ENCODE measurements around the gene NDUFS5.
"Not testable (repeated sequence)": the region's sequence is repeated elsewhere in the genome, so short reads cannot be mapped to it uniquely, and the experiment has no call there.

Gene NDUFS5

DNA sequence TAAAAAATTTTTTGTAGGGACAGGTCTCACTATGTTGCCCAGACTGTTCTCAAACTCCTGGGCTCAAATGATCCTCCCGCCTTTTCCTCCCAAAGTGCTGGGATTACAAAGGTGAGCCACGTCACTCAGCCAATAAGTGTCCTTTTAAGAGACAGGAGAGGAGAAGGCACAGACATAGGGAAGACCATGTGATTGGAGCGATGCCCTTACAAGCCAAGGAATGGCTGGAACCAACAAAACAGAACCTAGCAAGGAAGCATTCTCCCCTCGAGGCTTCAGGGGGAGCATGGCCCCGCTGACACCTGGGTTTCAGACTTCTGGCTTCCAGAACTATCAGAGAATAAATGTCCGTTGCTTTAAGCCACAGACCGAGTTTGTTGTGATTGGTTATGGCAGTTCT, 37.0 kb downstream of the NDUFS5 start:
- Histone ChIP-seq H3K9me2 (replicated peaks; ENCODE audit: control insufficient read depth, low read length) (no peaks in the 10 kb centered on the region), H3K9me3 (ENCODE audit: control insufficient read depth, insufficient read depth, low read length) (no peaks in the 10 kb centered on the region), H3K27ac (ENCODE audit: low read depth, low read length) (peak overlapping the region; percentile 38; the same call in 1 of the 2 replicates), H3K79me2 (ENCODE audit: control insufficient read depth, low read length) (no peaks in the 10 kb centered on the region), H3K36me3 (ENCODE audit: control insufficient read depth, low read length) (no peaks in the 10 kb centered on the region), H3K4me1 (ENCODE audit: control insufficient read depth, low read length) (peaks cover 20% of the 10 kb centered on the region), H3K27me3 (ENCODE audit: control insufficient read depth, low read length) (no peaks in the 10 kb centered on the region), H3K4me2 (ENCODE audit: low read length) (peak overlapping the region; percentile 51), H4K20me1 (ENCODE audit: control insufficient read depth, insufficient read depth, low read depth, low read length) (no peaks in the 10 kb centered on the region), H3K4me3 (ENCODE audit: low read length) (no peak overlapping the region), H3F3A (ENCODE audit: control insufficient read depth, insufficient read depth) (peaks cover 7% of the 10 kb centered on the region)
- TF ChIP-seq, protein P1, sequence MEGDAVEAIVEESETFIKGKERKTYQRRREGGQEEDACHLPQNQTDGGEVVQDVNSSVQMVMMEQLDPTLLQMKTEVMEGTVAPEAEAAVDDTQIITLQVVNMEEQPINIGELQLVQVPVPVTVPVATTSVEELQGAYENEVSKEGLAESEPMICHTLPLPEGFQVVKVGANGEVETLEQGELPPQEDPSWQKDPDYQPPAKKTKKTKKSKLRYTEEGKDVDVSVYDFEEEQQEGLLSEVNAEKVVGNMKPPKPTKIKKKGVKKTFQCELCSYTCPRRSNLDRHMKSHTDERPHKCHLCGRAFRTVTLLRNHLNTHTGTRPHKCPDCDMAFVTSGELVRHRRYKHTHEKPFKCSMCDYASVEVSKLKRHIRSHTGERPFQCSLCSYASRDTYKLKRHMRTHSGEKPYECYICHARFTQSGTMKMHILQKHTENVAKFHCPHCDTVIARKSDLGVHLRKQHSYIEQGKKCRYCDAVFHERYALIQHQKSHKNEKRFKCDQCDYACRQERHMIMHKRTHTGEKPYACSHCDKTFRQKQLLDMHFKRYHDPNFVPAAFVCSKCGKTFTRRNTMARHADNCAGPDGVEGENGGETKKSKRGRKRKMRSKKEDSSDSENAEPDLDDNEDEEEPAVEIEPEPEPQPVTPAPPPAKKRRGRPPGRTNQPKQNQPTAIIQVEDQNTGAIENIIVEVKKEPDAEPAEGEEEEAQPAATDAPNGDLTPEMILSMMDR (IDR thresholded peaks at IDR 0.05; ENCODE audit: low read depth, low read length, poor library complexity, severe bottlenecking), result no peak
- TF ChIP-seq EZH2phosphoT487 (IDR thresholded peaks at IDR 0.05; ENCODE audit: borderline replicate concordance, low read length), result no peak

DNA sequence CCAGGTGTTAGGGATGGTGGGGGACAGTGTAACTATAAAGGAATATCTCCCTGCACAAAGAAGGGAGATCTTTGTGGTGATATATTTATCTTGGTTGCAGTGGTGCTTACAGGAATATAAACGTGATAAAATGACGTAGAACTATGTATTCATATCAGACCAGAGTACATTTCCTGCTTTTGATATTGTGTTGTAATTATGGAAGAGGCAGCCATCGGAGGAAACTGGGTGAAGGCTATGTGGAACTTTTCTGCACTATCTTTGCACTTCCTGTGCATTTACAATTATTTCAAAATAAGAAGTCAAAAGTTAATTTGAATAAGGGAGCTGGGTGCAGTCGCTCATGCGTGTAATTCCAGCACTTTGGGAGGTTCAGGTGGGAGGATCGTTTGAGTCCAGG, 37.6 kb downstream of the NDUFS5 start:
- no peaks in the 10 kb centered on the region for H3K9me3 ChIP-seq (ENCODE audit: control insufficient read depth, insufficient read depth, low read length)
- no peaks in the 10 kb centered on the region for H3K9me2 ChIP-seq (replicated peaks; ENCODE audit: control insufficient read depth, low read length)
- H3K27ac ChIP-seq (ENCODE audit: low read depth, low read length), result peak overlapping the region; percentile 38
- H3F3A ChIP-seq (ENCODE audit: control insufficient read depth, insufficient read depth), result peaks cover 7% of the 10 kb centered on the region
- H3K4me2 ChIP-seq (ENCODE audit: low read length), result peak overlapping the region; percentile 51
- H3K79me2 ChIP-seq (ENCODE audit: control insufficient read depth, low read length), result no peaks in the 10 kb centered on the region
- peak overlapping the region; percentile 37 for H3K4me3 ChIP-seq (ENCODE audit: low read length)
- TF ChIP-seq EZH2phosphoT487 (IDR thresholded peaks at IDR 0.05; ENCODE audit: borderline replicate concordance, low read length), result no peak
- TF ChIP-seq, protein P1 (IDR thresholded peaks at IDR 0.05; ENCODE audit: low read depth, low read length, poor library complexity, severe bottlenecking), result no peak
- no peaks in the 10 kb centered on the region for H4K20me1 ChIP-seq (ENCODE audit: control insufficient read depth, insufficient read depth, low read depth, low read length)
- H3K27me3 ChIP-seq (ENCODE audit: control insufficient read depth, low read length), result no peaks in the 10 kb centered on the region
- H3K4me1 ChIP-seq (ENCODE audit: control insufficient read depth, low read length), result peaks cover 20% of the 10 kb centered on the region
- no peaks in the 10 kb centered on the region for H3K36me3 ChIP-seq (ENCODE audit: control insufficient read depth, low read length)

DNA sequence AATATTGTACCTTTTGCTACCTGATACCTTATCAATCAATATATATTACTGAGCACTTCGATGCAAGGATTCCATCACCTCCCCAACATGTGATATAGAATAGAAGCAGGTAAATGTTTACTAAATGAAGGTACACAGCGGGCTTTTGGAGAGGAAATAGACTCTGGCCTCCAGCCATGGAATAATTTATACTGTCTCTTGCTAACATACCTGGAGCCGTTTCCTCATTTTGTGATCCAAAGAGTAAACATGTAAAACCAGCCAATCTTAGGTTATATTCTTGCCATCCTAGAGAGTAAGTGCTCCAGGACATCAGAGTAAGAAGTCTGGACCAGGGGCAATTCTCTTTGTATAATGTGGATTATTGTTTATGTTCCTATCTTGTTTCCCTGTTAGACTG, 39.4 kb downstream of the NDUFS5 start:
- peaks cover 20% of the 10 kb centered on the region for H3K4me1 ChIP-seq (ENCODE audit: control insufficient read depth, low read length)
- no peaks in the 10 kb centered on the region for H3K36me3 ChIP-seq (ENCODE audit: control insufficient read depth, low read length)
- no peaks in the 10 kb centered on the region for H3K27me3 ChIP-seq (ENCODE audit: control insufficient read depth, low read length)
- no peaks in the 10 kb centered on the region for H3K9me3 ChIP-seq (ENCODE audit: control insufficient read depth, insufficient read depth, low read length)
- H3F3A ChIP-seq (ENCODE audit: control insufficient read depth, insufficient read depth), result peaks cover 7% of the 10 kb centered on the region
- TF ChIP-seq, protein P1 (IDR thresholded peaks at IDR 0.05; ENCODE audit: low read depth, low read length, poor library complexity, severe bottlenecking), result no peak
- TF ChIP-seq EZH2phosphoT487 (IDR thresholded peaks at IDR 0.05; ENCODE audit: borderline replicate concordance, low read length), result no peak
- H3K27ac ChIP-seq (ENCODE audit: low read depth, low read length), result no peak overlapping the region
- H3K4me3 ChIP-seq (ENCODE audit: low read length), result no peak overlapping the region
- H3K79me2 ChIP-seq (ENCODE audit: control insufficient read depth, low read length), result no peaks in the 10 kb centered on the region
- H4K20me1 ChIP-seq (ENCODE audit: control insufficient read depth, insufficient read depth, low read depth, low read length), result no peaks in the 10 kb centered on the region
- H3K9me2 ChIP-seq (replicated peaks; ENCODE audit: control insufficient read depth, low read length), result no peaks in the 10 kb centered on the region
- H3K4me2 ChIP-seq (ENCODE audit: low read length), result no peak overlapping the region

DNA sequence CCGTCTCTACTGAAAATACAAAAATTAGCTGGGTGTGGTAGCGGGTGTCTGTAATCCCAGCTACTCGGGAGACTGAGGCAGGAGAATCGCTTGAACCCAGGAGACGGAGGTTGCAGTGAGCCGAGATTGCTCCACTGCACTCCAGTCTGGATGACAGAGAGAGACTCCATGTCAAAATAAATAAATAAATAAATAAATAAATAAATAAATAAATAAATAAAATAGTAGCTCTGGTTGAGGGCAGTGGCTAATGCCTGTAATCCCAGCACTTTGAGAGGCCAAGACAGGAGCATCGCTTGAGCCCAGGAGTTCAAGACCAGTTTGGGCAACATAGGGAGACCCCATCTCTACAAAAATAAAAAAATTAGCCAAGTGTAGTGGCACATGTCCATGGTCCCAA, 42.1 kb downstream of the NDUFS5 start:
- not testable (repeated sequence) for H3K79me2 ChIP-seq (ENCODE audit: control insufficient read depth, low read length); H4K20me1 ChIP-seq (ENCODE audit: control insufficient read depth, insufficient read depth, low read depth, low read length); H3K4me3 ChIP-seq (ENCODE audit: low read length); H3K9me2 ChIP-seq (replicated peaks; ENCODE audit: control insufficient read depth, low read length); H3K9me3 ChIP-seq (ENCODE audit: control insufficient read depth, insufficient read depth, low read length); H3K36me3 ChIP-seq (ENCODE audit: control insufficient read depth, low read length); H3K4me2 ChIP-seq (ENCODE audit: low read length); H3K27me3 ChIP-seq (ENCODE audit: control insufficient read depth, low read length); H3F3A ChIP-seq (ENCODE audit: control insufficient read depth, insufficient read depth); H3K27ac ChIP-seq (ENCODE audit: low read depth, low read length)
- peaks cover 18% of the 10 kb centered on the region for H3K4me1 ChIP-seq (ENCODE audit: control insufficient read depth, low read length)

DNA sequence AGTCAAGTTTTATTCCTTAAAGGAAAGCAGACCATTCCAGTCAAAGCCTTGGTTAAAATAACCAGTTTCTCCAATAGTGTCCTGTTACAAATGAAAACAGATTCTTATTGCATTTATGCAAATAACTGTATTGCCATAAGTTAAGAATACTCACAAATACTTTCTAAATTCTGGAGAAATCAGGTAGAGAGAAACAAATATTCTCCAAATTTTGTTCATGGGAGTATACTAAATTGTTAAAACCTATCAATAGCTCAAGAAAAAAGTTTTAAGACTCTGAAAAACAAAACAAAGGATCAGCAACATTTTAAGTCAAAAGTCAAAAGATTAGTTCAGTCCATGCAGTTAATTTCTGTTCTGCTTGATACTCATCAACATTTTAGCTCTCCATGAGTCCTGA, 45.4 kb downstream of the NDUFS5 start:
- not testable (repeated sequence) for H3K27ac ChIP-seq (ENCODE audit: low read depth, low read length); H3F3A ChIP-seq (ENCODE audit: control insufficient read depth, insufficient read depth); H3K27me3 ChIP-seq (ENCODE audit: control insufficient read depth, low read length); H3K9me3 ChIP-seq (ENCODE audit: control insufficient read depth, insufficient read depth, low read length); H3K4me1 ChIP-seq (ENCODE audit: control insufficient read depth, low read length); H3K4me3 ChIP-seq (ENCODE audit: low read length); H3K4me2 ChIP-seq (ENCODE audit: low read length); H3K36me3 ChIP-seq (ENCODE audit: control insufficient read depth, low read length); H3K9me2 ChIP-seq (replicated peaks; ENCODE audit: control insufficient read depth, low read length); H4K20me1 ChIP-seq (ENCODE audit: control insufficient read depth, insufficient read depth, low read depth, low read length); H3K79me2 ChIP-seq (ENCODE audit: control insufficient read depth, low read length)

Data from DOHH2 (cell line).